ENCODE measurements around the gene DCLK3. TPM values are rescaled to one million over a fixed set of nuclear protein-coding genes. Genes with fewer than 3 reads are reported as not detected.

The DCLK3 gene
- total RNA-seq, 1 donor: under 0.01 TPM

DNA sequence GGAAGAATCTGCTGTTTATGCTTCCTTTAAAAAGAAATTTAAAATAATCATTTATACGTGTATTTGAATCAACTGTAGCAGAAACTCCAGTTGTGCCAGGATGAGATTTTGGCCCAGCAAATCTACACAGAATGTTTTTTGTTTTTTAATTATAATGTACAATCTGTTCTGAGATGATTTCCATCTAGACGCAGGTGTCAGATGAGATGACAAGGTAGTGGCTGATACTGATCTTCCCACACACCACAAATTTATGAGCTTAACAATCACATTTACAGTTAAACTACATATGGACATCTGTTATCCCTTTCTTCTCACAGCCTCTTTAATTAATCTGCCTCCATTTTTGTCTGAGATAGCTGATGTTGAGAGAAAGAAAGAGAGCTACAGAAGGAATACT lies 23.6 kb downstream of the DCLK3 start:
- Histone ChIP-seq H3K27me3 (ENCODE audit: insufficient read depth, low read length) (no peaks in the 10 kb centered on the region), H3K9me3 (ENCODE audit: low read depth, low read length) (no peaks in the 10 kb centered on the region), H3K4me1 (ENCODE audit: insufficient read depth, low read length) (no peaks in the 10 kb centered on the region), H3K4me3 (ENCODE audit: low read length) (no peak overlapping the region)

DNA sequence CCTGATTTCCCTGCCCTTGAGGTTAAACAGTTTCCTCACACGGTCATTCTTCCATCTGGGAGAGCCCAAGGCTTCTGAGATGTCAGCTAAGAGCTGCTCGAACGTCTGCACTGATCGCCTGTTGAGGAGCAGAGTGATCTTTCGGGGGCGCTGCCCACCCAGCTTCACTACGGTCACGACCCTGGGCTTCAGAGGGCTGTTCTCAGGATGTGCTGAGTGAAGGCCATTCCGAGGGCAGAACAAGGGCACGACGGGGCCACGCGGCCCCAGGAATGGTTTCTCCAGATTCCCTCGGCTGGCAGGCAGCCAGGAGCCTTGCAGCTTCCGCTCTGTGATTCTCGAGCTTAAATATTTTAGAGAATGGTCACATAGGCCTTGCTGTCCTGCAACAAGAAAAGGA lies 25.7 kb downstream of the DCLK3 start:
- Histone ChIP-seq H3K4me1 (ENCODE audit: insufficient read depth, low read length) (no peaks in the 10 kb centered on the region), H3K4me3 (ENCODE audit: low read length) (no peak overlapping the region), H3K27me3 (ENCODE audit: insufficient read depth, low read length) (no peaks in the 10 kb centered on the region), H3K9me3 (ENCODE audit: low read depth, low read length) (no peaks in the 10 kb centered on the region)

DNA sequence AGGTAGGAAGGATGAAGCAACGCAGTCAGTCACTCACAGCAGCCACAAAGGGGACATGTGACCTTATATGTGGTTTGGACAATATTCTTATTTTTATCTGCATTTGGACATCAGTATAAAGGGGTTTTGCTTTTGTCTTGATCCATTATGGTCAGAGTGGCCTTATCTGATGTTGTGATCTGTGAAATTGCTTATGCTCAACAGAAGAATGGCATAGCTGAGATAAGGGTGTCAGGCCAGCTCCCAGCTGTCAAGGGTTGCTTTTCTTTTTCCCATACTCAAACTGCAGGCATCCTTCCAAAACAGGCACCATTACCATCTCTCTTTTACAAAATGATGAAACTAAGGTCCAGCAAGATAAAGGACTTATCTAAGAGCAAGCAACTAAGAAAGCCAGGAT lies 28.1 kb downstream of the DCLK3 start:
- H3K9me3 ChIP-seq (ENCODE audit: low read depth, low read length): no peaks in the 10 kb centered on the region
- H3K27me3 ChIP-seq (ENCODE audit: insufficient read depth, low read length): no peaks in the 10 kb centered on the region
- no peaks in the 10 kb centered on the region for H3K4me1 ChIP-seq (ENCODE audit: insufficient read depth, low read length)
- H3K4me3 ChIP-seq (ENCODE audit: low read length): no peak overlapping the region

DNA sequence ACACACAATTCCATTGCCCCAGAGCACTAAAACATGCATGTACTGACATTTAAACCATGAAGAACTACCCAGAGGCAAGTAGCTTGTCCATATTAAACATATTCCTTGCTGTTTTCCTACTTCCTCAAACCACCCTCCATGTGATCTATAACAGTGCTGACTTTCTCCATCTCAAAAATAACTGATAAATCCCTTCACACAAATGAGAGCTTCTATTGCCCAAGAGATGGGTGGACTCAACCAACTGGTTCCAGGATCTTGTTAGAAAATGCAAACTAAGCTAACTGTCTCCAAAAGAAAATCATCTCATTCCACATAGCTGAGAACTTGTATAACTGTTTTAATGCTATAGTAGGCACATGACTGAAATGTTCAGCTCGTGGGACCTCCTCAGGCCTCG lies 29.6 kb downstream of the DCLK3 start:
- no peak overlapping the region for H3K4me3 ChIP-seq (ENCODE audit: low read length)
- no peaks in the 10 kb centered on the region for H3K9me3 ChIP-seq (ENCODE audit: low read depth, low read length)
- no peaks in the 10 kb centered on the region for H3K27me3 ChIP-seq (ENCODE audit: insufficient read depth, low read length)
- no peaks in the 10 kb centered on the region for H3K4me1 ChIP-seq (ENCODE audit: insufficient read depth, low read length)

DNA sequence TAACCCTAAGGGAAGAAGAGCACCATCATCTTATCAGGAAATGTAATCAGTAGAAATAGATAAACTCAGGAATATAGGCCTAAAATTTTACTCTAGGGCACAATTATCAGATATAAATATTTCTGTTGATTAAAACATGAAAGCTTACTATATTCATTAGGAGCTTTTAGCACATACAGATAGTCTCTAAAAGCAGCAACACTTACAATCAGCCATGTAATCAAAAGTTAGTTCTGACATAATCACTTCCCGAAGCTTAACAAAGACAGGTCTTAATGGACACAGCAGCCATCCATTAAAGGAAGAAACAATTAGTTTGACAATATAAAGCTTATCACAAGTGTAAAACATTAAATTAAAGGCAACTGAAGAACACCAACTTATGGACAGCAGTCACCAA lies 30.6 kb downstream of the DCLK3 start:
- H3K27me3 ChIP-seq (ENCODE audit: insufficient read depth, low read length): no peaks in the 10 kb centered on the region
- no peaks in the 10 kb centered on the region for H3K9me3 ChIP-seq (ENCODE audit: low read depth, low read length)

DNA sequence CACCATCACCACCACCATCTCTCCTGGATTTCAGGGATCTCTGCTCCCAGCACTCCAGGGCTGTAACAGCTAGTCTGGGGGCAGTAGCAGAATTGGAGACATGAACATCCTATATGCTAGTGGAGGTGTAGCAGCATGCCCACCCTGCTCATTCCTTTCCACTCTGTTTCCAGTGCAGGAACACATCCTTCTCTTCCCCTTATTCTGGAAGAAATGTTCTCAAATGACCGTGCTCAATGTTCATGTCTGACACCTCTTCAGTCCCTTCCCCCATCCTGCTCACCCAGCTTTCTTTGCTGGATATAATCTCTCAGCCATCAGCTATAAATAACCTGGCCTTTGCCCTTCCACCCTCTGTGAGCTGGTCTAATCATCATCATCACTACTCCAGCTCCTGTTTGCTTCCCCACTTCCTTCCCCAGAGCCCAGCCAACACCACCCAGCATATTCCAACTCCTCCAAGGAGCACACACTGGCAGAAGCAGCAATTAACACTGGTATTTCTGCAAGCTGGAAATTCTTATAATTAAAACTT lies 31.1 kb downstream of the DCLK3 start:
- no peak overlapping the region for H3K4me3 ChIP-seq (ENCODE audit: low read length)
- H3K27me3 ChIP-seq (ENCODE audit: insufficient read depth, low read length): no peaks in the 10 kb centered on the region
- no peaks in the 10 kb centered on the region for H3K9me3 ChIP-seq (ENCODE audit: low read depth, low read length)

More for the DNA sequence above, 30.6 kb downstream of the DCLK3 start:
- Histone ChIP-seq H3K4me1 (ENCODE audit: insufficient read depth, low read length) (no peaks in the 10 kb centered on the region), H3K4me3 (ENCODE audit: low read length) (no peak overlapping the region)

DNA sequence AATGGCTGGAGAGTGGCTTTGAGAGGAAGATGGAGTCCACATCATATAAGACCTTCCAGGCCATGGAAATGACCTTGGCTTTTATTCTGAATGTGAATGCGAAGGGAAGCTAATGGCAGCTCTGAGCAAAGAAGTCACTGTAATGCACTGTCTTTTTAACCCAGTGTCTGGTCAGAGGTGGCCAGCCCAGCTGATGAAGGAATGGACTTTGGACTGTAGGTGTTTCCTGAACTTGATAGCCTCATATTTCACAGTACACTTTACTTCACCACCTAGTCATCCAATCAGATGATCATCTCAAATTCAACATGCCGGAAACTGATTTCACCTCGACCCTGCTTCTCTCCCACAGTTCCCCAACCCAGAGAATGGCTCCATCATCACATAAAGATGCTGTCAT lies 33.4 kb downstream of the DCLK3 start:
- no peak overlapping the region for H3K4me3 ChIP-seq (ENCODE audit: low read length)
- H3K27me3 ChIP-seq (ENCODE audit: insufficient read depth, low read length): no peaks in the 10 kb centered on the region
- no peaks in the 10 kb centered on the region for H3K4me1 ChIP-seq (ENCODE audit: insufficient read depth, low read length)
- no peaks in the 10 kb centered on the region for H3K9me3 ChIP-seq (ENCODE audit: low read depth, low read length)

More for the DNA sequence above, 31.1 kb downstream of the DCLK3 start:
- H3K4me1 ChIP-seq (ENCODE audit: insufficient read depth, low read length): no peaks in the 10 kb centered on the region

DNA sequence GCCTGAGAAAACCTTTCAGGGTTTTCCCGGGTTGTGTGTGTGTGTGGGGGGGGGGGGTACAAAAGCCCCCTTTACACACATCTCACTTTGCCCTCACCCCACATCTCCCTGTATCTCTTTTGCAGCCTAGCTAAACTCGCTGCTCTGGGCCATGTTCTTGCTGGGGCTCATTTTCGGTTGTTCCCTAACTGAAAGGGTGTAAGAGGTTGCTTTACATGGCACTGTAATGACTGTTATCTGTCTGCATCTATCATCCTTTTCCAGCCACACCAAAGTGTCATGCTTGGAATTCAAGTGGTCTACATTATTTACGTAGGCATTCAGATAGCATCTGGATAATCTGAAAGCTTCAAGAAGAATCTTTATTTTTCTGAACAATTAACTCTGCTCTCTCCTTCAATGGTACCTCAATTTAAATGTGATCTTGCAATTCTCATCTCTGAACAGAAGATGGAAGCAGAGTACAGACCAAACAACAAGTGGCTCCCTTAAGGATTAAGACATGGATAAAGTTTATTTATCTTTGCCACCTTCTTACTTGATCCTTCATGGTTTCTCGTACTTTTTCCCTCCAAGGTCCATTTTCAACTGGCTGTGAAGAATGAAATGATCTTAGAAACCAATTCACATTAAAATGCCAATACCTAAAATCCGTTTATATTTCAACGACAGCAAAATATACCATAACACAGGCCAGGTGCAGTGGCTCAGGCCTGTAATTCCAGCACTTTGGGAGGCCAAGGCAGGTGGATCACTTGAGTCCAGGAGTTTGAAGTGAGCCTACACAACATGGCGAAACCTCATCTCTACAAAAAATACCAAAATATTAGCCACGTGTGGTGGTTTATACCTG lies 34.9 kb downstream of the DCLK3 start:
- Histone ChIP-seq H3K9me3 (ENCODE audit: low read depth, low read length) (no peaks in the 10 kb centered on the region), H3K27me3 (ENCODE audit: insufficient read depth, low read length) (no peaks in the 10 kb centered on the region), H3K4me1 (ENCODE audit: insufficient read depth, low read length) (no peaks in the 10 kb centered on the region), H3K4me3 (ENCODE audit: low read length) (no peak overlapping the region)

DNA sequence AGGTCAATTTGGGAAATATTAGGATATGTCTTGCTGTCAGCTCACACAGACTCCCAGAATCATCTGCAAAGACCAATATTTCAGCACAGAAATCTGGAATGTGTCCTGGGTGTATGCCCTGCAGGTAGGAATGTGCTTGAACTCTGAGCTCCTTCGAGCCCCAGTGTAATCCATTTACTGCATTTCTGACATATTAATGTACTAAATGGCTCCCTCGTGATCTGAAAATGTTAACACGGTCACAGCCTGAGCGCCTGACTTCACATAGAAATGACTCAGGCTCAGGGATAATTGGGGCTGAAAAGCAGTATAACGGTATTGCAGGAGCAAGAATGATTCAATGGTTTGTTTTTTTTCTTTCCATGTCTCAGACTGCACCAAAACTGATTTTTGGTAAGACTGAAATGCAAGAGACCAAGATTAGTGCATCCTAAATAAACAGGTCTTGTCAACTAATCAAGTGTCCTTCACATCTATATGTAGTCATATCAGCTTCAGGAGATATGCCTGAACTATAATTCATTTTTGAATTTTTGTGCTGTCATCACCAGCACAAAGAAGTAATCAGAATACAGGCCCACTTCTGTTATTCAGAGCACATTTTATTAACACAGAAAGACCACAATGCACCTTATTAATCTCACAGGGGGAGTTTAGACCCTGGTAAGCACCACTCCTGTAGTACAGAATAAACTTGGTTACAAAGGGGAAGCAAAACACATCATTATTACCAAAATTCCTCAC lies 49.8 kb downstream of the DCLK3 start:
- H3K9me3 ChIP-seq (ENCODE audit: low read depth, low read length): no peaks in the 10 kb centered on the region
- H3K4me1 ChIP-seq (ENCODE audit: insufficient read depth, low read length): no peaks in the 10 kb centered on the region
- H3K27me3 ChIP-seq (ENCODE audit: insufficient read depth, low read length): no peaks in the 10 kb centered on the region
- H3K4me3 ChIP-seq (ENCODE audit: low read length): no peak overlapping the region

DNA sequence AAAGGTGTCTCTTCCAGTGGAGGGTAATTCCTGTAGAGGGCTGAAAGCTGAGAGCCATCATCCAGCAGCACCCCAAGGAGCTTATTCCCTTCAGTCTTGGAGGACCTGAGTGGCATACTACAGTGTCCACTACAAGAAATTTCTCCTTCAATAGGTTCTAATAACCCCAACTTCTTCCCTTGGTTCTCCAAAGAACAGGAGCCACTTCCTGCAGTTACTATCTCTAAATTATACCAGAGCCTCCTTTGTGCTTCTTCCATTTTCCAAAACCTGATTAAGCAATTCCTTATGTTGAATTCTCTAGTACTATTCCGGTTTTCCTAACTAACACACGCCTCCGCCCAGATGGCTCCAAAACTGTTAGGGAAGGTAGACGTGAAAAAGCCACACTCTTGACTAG lies 50.4 kb downstream of the DCLK3 start:
- H3K4me1 ChIP-seq (ENCODE audit: insufficient read depth, low read length): no peaks in the 10 kb centered on the region
- H3K27me3 ChIP-seq (ENCODE audit: insufficient read depth, low read length): no peaks in the 10 kb centered on the region
- no peaks in the 10 kb centered on the region for H3K9me3 ChIP-seq (ENCODE audit: low read depth, low read length)
- H3K4me3 ChIP-seq (ENCODE audit: low read length): no peak overlapping the region

DNA sequence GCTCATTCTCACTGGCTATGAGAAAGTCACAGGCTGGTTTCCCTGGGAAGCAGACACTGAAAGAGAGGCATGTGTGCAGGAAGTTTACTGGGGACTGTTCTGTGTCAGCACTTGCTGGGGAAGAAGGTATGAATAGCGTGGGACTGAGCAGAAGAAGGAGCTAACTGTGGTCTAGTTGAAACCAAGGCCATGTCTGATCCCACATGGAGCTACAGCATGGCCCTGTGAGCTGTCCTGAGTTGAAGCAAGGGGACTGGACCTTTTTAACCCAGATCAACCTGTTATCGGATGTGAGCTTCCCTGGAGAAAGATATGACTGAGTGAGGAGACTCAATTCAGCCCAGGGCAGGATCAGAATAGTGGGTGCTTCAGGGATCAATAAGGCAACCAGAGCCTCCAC lies 53.7 kb downstream of the DCLK3 start:
- Histone ChIP-seq H3K4me3 (ENCODE audit: low read length) (no peak overlapping the region), H3K9me3 (ENCODE audit: low read depth, low read length) (no peaks in the 10 kb centered on the region), H3K27me3 (ENCODE audit: insufficient read depth, low read length) (no peaks in the 10 kb centered on the region), H3K4me1 (ENCODE audit: insufficient read depth, low read length) (no peaks in the 10 kb centered on the region)

DNA sequence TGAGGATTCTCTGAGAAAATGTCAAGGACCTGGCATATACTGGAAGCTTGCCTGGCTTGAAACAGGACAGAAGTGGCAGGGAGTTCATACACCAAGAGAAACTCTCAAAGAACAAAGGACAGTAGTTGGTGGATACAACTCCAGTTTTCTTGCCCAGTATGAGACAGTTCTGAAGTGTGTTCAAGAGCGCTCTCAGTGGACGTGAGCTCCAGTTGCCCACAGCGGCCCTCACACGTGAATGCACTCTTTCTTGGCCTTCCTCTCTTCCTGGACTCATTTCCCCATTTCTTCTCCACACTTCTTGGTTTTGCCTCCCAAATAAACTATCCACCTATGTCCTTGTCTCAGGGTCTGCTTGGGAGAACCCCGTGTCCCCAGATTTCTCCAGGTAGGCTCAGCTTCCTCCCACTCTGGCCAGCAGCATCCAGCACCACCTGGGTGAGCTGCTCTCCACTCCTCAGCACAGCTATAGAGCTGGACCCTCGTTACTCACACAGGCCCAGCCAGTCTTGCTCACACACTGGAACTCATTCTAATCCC lies 54.5 kb downstream of the DCLK3 start:
- no peaks in the 10 kb centered on the region for H3K9me3 ChIP-seq (ENCODE audit: low read depth, low read length)
- no peaks in the 10 kb centered on the region for H3K27me3 ChIP-seq (ENCODE audit: insufficient read depth, low read length)
- H3K4me3 ChIP-seq (ENCODE audit: low read length): no peak overlapping the region
- no peaks in the 10 kb centered on the region for H3K4me1 ChIP-seq (ENCODE audit: insufficient read depth, low read length)

DNA sequence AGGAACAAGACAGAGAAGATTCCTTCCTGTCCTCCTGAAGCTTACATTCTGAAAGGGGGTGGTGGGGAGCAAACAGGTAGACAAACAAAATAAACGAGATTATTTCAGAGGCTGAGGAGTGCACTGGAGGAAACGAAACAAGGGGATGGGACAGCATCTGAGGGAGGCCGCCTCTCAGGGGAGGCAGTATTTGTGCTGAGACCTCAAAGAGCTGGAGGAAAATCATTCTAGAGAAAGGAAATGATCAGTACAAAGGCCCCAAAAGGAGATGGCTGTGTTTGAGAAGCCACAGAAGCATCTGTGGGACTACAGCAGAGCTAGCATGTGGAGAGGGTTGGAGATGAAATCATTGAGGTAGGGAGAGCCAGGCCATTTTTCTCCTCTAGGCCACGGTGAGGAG lies 55.1 kb downstream of the DCLK3 start:
- no peak overlapping the region for H3K4me3 ChIP-seq (ENCODE audit: low read length)
- H3K4me1 ChIP-seq (ENCODE audit: insufficient read depth, low read length): no peaks in the 10 kb centered on the region
- H3K27me3 ChIP-seq (ENCODE audit: insufficient read depth, low read length): no peaks in the 10 kb centered on the region
- no peaks in the 10 kb centered on the region for H3K9me3 ChIP-seq (ENCODE audit: low read depth, low read length)

DNA sequence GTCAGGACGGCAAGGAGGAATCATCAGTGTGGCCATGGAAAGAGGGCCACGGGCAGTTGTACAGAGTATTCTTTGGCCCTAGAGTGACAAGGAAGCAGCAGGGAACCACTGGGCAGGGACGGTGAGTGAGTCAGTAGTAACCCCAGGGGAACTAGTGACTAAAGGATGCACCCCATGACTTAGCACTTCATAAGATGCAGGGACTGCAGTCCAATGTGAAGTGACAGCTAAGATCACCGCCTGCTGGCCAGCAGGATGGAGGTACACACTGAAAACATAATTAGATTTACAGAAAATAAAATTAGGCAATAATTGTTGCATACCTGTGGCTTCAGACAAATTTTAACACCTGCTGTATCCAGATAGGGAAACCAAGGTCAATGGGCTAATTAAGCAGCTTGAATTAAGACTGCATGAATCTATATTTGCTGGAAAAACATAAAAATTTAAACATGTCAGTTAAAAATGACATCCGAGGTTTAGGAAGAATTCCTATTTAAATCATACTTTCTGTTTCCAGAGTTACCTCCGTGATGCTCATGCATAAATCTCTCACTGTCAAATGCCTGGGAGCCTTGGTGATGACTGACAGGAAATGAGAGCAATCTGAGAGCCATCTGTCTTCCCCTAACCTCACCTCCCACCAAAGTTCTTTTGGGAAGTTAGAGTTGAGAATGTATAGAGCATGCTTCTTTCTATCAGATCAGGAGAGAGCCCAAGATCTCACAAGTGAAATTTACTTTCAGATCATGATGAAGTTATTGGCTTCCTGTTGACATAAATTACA lies 56.5 kb downstream of the DCLK3 start:
- Histone ChIP-seq H3K4me1 (ENCODE audit: insufficient read depth, low read length) (no peaks in the 10 kb centered on the region), H3K27me3 (ENCODE audit: insufficient read depth, low read length) (no peaks in the 10 kb centered on the region), H3K9me3 (ENCODE audit: low read depth, low read length) (no peaks in the 10 kb centered on the region), H3K4me3 (ENCODE audit: low read length) (no peak overlapping the region)

DNA sequence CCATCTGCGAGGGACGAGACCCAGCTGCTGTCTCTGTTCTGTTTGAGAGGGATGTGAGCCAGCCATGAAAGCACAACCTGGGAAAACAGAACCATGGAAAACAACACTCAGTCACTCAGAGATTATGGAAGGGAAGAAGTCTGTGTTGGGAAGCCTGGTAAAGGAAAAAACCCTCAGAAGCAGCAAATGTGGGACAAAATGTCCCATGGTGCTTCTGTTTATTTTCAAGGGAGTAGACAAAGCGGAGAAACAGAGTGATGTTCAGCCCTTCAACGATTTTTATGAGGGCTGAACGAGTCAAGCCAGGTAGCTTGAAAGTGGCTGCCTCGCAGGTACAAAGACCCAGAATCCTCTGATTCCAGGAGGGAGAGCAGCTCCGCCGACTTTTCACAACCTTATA lies 59.3 kb downstream of the DCLK3 start:
- no peaks in the 10 kb centered on the region for H3K9me3 ChIP-seq (ENCODE audit: low read depth, low read length)
- no peaks in the 10 kb centered on the region for H3K4me1 ChIP-seq (ENCODE audit: insufficient read depth, low read length)
- H3K4me3 ChIP-seq (ENCODE audit: low read length): no peak overlapping the region
- no peaks in the 10 kb centered on the region for H3K27me3 ChIP-seq (ENCODE audit: insufficient read depth, low read length)

Data from mononuclear cell (primary cell).